ENCODE data around the gene APIP.

DNA sequence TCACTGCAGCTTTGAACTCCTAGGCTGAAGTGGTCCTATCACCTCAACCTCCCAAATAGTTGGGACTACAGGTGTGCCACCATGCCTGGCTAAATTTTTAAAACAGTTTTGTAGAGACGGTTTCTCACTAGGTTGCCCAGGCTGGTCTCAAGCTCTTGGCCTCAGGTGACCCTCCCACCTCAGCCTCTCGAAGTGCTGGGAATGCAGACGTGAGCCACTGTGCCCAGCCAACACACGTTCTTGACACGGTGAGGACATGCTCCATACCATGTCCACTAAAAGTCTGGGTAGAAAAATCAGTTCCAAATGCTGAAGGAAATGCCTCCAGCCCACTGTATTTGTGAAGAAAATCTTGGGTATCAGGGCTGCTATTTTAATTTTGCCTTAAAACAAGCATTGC lies 47.2 kb upstream of the APIP start:
- TF ChIP-seq, protein P1, sequence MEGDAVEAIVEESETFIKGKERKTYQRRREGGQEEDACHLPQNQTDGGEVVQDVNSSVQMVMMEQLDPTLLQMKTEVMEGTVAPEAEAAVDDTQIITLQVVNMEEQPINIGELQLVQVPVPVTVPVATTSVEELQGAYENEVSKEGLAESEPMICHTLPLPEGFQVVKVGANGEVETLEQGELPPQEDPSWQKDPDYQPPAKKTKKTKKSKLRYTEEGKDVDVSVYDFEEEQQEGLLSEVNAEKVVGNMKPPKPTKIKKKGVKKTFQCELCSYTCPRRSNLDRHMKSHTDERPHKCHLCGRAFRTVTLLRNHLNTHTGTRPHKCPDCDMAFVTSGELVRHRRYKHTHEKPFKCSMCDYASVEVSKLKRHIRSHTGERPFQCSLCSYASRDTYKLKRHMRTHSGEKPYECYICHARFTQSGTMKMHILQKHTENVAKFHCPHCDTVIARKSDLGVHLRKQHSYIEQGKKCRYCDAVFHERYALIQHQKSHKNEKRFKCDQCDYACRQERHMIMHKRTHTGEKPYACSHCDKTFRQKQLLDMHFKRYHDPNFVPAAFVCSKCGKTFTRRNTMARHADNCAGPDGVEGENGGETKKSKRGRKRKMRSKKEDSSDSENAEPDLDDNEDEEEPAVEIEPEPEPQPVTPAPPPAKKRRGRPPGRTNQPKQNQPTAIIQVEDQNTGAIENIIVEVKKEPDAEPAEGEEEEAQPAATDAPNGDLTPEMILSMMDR (IDR thresholded peaks at IDR 0.05): no peak
- TF ChIP-seq EP300 (IDR thresholded peaks at IDR 0.05; ENCODE audit: borderline replicate concordance in 1 of 2, low read depth in 1 of 2, low read length in 1 of 2): no peak
- no peak for TF ChIP-seq POLR2AphosphoS5 (IDR thresholded peaks at IDR 0.05; ENCODE audit: low read depth, low read length)
- TF ChIP-seq TCF12 (IDR thresholded peaks at IDR 0.05): no peak
- no peak for TF ChIP-seq SIN3A (IDR thresholded peaks at IDR 0.05; ENCODE audit: borderline replicate concordance, low read depth, low read length)
- no peak for TF ChIP-seq YY1 (IDR thresholded peaks at IDR 0.05; ENCODE audit: low read depth)
- TF ChIP-seq, protein P2, sequence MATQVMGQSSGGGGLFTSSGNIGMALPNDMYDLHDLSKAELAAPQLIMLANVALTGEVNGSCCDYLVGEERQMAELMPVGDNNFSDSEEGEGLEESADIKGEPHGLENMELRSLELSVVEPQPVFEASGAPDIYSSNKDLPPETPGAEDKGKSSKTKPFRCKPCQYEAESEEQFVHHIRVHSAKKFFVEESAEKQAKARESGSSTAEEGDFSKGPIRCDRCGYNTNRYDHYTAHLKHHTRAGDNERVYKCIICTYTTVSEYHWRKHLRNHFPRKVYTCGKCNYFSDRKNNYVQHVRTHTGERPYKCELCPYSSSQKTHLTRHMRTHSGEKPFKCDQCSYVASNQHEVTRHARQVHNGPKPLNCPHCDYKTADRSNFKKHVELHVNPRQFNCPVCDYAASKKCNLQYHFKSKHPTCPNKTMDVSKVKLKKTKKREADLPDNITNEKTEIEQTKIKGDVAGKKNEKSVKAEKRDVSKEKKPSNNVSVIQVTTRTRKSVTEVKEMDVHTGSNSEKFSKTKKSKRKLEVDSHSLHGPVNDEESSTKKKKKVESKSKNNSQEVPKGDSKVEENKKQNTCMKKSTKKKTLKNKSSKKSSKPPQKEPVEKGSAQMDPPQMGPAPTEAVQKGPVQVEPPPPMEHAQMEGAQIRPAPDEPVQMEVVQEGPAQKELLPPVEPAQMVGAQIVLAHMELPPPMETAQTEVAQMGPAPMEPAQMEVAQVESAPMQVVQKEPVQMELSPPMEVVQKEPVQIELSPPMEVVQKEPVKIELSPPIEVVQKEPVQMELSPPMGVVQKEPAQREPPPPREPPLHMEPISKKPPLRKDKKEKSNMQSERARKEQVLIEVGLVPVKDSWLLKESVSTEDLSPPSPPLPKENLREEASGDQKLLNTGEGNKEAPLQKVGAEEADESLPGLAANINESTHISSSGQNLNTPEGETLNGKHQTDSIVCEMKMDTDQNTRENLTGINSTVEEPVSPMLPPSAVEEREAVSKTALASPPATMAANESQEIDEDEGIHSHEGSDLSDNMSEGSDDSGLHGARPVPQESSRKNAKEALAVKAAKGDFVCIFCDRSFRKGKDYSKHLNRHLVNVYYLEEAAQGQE (IDR thresholded peaks at IDR 0.05; ENCODE audit: low read depth, low read length): no peak
- TF ChIP-seq, protein P3, sequence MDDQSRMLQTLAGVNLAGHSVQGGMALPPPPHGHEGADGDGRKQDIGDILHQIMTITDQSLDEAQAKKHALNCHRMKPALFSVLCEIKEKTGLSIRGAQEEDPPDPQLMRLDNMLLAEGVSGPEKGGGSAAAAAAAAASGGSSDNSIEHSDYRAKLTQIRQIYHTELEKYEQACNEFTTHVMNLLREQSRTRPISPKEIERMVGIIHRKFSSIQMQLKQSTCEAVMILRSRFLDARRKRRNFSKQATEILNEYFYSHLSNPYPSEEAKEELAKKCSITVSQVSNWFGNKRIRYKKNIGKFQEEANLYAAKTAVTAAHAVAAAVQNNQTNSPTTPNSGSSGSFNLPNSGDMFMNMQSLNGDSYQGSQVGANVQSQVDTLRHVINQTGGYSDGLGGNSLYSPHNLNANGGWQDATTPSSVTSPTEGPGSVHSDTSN (IDR thresholded peaks at IDR 0.05): no peak
- no peak for TF ChIP-seq EZH2phosphoT487 (IDR thresholded peaks at IDR 0.05; ENCODE audit: borderline replicate concordance, low read depth)
- TF ChIP-seq, protein P4, sequence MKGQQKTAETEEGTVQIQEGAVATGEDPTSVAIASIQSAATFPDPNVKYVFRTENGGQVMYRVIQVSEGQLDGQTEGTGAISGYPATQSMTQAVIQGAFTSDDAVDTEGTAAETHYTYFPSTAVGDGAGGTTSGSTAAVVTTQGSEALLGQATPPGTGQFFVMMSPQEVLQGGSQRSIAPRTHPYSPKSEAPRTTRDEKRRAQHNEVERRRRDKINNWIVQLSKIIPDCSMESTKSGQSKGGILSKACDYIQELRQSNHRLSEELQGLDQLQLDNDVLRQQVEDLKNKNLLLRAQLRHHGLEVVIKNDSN (IDR thresholded peaks at IDR 0.05; ENCODE audit: borderline replicate concordance, low read depth): no peak
- TF ChIP-seq JUND (IDR thresholded peaks at IDR 0.05): no peak

Measured in SK-N-SH (cell line).